Measurements from ENCODE around the gene RAPGEF2. TPM values are rescaled to one million over a fixed set of nuclear protein-coding genes. Genes with fewer than 3 reads are reported as not detected.

Gene RAPGEF2
- total and polyA plus RNA-seq, 2 of the 8 experiments (the other 6 are each of a cell fraction or from before 2014, with no cell fraction given): 24.4 to 48.6 TPM

GRCh38 chr4:159282329-159282728, 179.4 kb downstream of the RAPGEF2 start (continued):
- TF ChIP-seq CHD7 (IDR thresholded peaks at IDR 0.05; ENCODE audit: insufficient replicate concordance, low read length): no peak
- TF ChIP-seq EGR1 (IDR thresholded peaks at IDR 0.05; ENCODE audit: borderline replicate concordance, low read depth, low read length): no peak
- no peak for TF ChIP-seq KDM4A (IDR thresholded peaks at IDR 0.05; ENCODE audit: low read depth, low read length, severe bottlenecking)
- TF ChIP-seq BACH1 (IDR thresholded peaks at IDR 0.05; ENCODE audit: low read length): no peak
- TF ChIP-seq KDM1A (IDR thresholded peaks at IDR 0.05; ENCODE audit: borderline replicate concordance, low read length): no peak
- no peak for TF ChIP-seq MAFK (IDR thresholded peaks at IDR 0.05; ENCODE audit: low read depth, low read length)
- TF ChIP-seq SAP30 (IDR thresholded peaks at IDR 0.05; ENCODE audit: insufficient read depth, insufficient replicate concordance, low read length): no peak

All from H1 (cell line).